Hindlimb muscle (tissue), 1 donor: ENCODE results near the gene MFAP3L. TPM values are rescaled to one million over a fixed set of nuclear protein-coding genes. Genes with fewer than 3 reads are reported as not detected.
"Not testable (repeated sequence)": the region's sequence is repeated elsewhere in the genome, so short reads cannot be mapped to it uniquely, and the experiment has no call there.

Experiments used
- DNase-seq: peaks from one replicate; pipeline ENCODE4 v3.0.0-alpha.2; 2013
- polyA plus RNA-seq: library from polyadenylated mRNA; unstranded; fragments of 120-200 nt; gene quantifications from one replicate; pipeline ENCODE4 v1.2.1, GENCODE V29; 2013; ENCODE audit not compliant: insufficient read length

Gene MFAP3L
- polyA plus RNA-seq: 1.7 TPM

GRCh38 chr4:170026253-170027021, at the start of gene MFAP3L:
MFAP3L (minus strand) TSS chr4:170026395; CDS start chr4:170005877, 20,518 bp downstream.
- DNase-seq: peak; percentile 90

DNA sequence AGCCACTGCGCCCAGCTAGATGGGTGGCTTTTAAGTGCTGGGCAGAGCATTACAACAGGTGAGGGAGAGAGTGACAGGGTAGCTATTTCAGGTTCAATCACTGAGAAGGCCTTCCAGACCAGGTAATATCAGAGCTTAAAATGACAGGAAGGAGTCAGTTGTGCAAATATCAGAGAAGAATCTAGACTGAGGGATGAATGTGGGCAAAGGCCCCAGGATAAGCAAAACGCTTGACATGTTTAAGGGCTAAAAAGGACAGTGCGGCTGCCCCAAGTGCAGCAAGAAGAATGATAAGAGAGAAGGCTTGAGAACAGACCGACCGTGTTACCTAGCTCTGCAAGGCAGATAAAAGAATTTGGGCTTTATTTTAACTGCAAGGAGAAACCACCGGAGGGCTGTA, 45.0 kb upstream of the MFAP3L start:
- DNase-seq: no peak

GRCh38 chr4:170068438-170069128, 42.4 kb upstream of the MFAP3L start:
- DNase-seq: no peak

GRCh38 chr4:170059421-170059820, 33.2 kb upstream of the MFAP3L start:
- DNase-seq: no peak

- no peak for DNase-seq
Measured at GRCh38 chr4:170058826-170059225, 32.6 kb upstream of the MFAP3L start.

GRCh38 chr4:170057866-170058265, 31.7 kb upstream of the MFAP3L start:
- no peak for DNase-seq

- DNase-seq: no peak
Measured at GRCh38 chr4:170052919-170053318, 26.7 kb upstream of the MFAP3L start.

GRCh38 chr4:170051402-170051801, 25.2 kb upstream of the MFAP3L start:
- no peak for DNase-seq

DNA sequence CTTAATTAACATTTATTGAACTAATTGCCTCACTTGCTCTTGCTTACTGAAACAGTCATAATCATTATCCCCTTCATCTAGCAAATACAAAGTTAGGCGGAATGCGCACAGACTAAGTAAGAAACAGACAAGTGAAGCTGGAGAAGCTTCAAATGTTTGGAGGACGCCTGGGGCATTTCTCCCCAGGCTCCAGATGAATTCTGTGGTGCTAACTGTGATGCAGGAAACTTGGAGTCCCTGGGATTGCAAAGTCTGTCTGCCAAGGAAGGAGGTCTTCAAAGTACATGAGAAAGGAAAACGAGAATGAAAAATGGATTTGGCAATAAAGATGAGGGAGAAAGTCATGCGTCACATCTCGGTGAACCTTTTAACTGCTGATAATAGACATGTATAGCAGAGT, 23.6 kb upstream of the MFAP3L start:
- DNase-seq: no peak

GRCh38 chr4:170047771-170048354, 21.7 kb upstream of the MFAP3L start:
- DNase-seq: peak; percentile 48

GRCh38 chr4:170046156-170046555, 20.0 kb upstream of the MFAP3L start:
- not testable (repeated sequence) for DNase-seq

DNA sequence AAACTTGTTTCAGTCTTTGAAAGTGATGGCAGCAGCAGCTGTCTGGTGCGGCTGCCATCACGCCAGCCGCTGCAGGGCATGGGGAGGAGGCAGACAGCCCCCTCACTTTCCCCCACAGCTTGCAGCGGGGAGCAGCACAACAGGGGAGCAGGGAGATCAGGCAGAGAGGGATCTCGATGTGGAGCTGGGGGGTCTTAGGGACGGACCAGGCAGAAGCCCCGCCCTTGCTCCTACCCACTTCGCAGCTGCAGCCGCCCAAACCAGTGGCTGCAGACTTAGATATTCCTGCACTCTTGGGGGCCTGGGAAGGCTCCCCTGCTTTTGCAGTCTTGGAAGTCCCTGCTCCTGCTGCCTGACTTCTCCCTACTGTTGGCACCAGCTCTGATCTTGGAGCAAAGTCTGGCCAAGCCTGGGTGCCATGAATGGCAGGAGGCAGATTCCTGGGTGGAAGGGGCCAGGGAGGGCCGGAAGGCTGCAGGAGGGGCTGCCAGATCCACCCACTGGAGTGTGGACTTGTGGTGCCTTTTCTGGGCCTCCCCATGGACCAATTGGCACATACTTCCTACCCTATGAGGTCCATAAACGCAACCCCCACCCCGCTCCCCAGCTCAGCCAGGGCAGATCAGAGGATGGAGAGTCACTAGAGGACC, 14.0 kb upstream of the MFAP3L start:
- no peak for DNase-seq

DNA sequence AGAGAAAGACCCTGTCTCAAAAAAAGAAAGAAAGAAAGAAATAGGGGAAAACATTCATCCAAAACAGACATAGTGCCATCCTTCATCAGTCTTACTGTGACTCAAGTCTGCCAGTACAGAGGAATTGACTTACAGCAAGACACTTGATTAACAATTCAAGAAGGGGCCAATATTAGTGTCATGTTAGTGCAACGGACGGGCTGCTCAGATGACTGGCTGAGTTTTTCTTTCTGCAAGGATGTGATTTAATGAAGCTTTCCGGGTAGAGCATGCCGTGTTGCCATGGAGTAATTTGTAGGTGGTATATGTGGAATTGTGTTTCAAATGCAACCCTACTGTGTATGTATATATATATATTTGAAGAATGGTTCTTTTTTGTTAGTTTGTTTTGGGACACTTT, 12.6 kb upstream of the MFAP3L start:
- no peak for DNase-seq

- no peak for DNase-seq
Measured at GRCh38 chr4:170038232-170038631, 12.0 kb upstream of the MFAP3L start.

DNA sequence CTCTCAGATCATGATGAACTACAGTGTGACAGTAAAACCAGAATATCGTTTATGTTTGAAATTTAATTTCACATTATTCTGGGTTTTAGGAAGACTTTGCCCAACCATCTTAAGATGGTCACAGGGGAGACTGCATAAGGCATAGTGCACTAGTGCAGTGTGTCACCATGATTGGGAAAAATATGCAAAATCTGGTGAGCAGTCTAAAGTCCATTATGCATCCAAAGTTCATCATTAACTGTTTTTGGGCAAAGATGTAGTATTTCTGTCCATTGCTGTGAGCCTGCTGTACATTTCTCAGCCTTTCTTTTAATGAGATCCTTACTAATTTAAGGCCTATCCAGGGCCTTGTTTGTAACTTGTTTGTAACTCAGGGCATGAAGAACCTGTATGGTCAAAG, 11.3 kb upstream of the MFAP3L start:
- DNase-seq: no peak

- no peak for DNase-seq
Measured at GRCh38 chr4:170035845-170036244, 9.7 kb upstream of the MFAP3L start.

GRCh38 chr4:170035231-170035630, 9.0 kb upstream of the MFAP3L start:
- DNase-seq: no peak

- DNase-seq: no peak
Measured at GRCh38 chr4:170033999-170034398, 7.8 kb upstream of the MFAP3L start.

GRCh38 chr4:170030121-170030520, 3.9 kb upstream of the MFAP3L start:
- no peak for DNase-seq

DNA sequence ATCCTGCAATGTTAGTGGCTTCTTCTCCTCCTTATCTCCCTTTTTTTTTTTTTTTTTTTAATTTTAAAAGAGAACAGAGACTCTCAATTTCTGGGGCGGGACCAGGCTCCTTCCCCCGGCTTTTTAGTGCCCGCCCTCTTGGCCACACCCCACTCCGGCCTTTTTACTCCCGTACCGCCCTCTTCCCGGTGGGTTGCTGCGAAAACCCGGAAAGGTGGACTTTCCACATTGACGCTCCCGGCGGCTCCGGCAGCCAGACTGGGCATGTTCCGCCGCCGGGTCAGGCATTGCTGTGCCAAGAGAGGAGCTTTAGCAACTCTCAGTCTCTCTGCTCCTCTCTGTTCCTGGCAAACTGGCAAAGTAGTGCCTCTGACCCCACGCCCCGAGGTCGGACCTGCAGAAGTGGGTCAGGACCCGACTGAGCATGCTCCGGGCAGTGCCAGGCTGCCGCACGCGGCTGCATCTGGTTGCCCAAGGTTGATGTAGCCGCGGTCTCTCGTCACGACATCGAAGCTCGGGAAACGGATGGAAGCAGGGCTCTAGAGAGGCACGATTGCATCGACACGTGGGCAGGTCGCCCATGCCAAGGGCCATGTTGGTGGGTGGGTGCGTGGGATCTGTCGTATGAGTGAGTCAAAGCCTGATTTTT, 1.1 kb upstream of the MFAP3L start:
- peak; percentile 94 for DNase-seq

DNA sequence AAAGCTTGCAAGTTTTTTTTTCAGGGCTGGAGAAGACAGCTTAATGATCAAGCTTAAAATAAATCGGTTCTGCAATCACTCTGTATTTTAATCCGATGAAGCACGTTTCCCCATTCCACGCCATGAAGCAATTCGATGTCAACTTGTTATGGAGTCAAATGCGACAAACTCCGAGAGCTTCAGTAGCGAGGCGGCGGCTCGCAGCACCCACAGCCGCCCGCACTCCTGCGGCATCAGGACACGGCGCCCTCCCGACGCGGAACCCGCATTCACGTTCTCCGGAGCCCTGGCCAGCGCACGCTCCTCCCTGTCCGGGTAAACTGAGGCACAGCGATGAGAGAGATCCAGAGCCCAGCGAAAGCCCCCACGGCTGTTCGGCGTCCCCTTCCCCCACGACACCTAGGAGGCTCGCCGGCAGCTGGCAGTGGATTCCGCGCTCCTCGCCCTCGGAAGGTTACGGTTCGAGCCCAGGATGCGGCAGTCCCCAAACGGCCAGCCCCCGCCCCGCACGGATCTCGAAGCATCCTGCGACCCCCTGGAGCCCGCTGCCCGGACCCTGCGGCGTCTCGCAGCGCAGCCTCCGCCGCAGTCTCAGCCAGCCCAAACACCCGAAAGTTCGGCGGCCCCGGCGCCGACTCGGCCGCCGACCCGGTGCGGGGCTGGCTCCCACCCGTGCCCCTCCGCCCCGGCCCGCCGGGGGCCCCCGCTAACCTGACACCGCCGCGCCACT, 507 bp downstream of the MFAP3L start:
- no peak for DNase-seq

DNA sequence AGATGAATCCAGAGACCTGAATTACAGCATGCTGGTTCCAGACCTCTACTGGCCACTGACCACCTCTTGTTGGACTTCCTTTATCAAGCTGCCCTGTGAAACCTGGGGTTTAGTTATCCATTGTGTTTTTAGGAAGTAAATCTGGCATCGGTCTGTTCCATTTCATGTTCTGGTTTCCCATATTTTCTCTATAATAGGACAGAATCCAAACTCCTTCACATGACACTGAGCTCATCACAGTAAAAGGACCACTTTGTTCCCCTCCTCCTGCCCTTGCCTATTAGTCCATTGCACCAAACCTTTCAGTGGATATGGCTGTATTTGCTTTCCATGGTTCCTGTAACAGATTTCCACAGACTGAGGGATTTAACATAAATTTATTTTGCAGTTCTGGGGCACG, 4.0 kb downstream of the MFAP3L start:
- no peak for DNase-seq
